ENCODE measurements around the gene KIAA1217. TPM values are rescaled to one million over a fixed set of nuclear protein-coding genes. Genes with fewer than 3 reads are reported as not detected.
A peak's percentile ranks its signal among the peaks of the same experiment; 100 is the strongest.

KIAA1217 gene
- total RNA-seq, 2 donors from 2014 or later = 92.5 to 188 TPM

DNA sequence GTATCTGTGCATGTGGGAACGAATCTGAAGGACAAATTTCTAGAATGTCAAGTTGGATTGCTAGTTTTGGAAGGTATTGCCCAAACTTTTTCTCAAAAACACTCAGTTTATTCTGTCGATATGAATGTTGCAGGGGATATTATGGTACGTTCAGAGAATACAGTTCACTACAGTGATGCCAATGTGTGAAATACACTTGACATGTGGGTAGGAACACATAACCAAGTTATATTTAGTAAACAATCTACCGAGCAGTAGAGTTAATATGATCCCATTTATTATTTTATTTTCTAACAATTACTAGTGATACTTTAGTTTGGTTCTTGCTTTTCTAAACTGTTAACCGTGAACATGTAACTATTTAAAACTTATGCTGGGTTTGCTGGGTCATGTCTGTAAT lies 37.4 kb downstream of the KIAA1217 start:
- intact Hi-C loops (cut with DNase I) = no loop called here
- 58% methylated on average over 5 of the region's 5 CpGs for WGBS
- Histone ChIP-seq H3K4me1 (replicated peaks) (peaks cover 7% of the 10 kb centered on the region), H3K36me3 (no peaks in the 10 kb centered on the region), H3K27me3 (replicated peaks; ENCODE audit: insufficient read depth) (no peaks in the 10 kb centered on the region), H3K9me3 (no peaks in the 10 kb centered on the region), H3K27ac (no peak overlapping the region), H3K4me3 (no peak overlapping the region)
- no peak for DNase-seq (ENCODE audit: low spot score)
- TF ChIP-seq POLR2A (IDR thresholded peaks at IDR 0.05) (no peak), CTCF (IDR thresholded peaks at IDR 0.05) (no peak), POLR2AphosphoS5 (IDR thresholded peaks at IDR 0.05) (no peak)

GRCh38 chr10:24247841-24248240 lies 38.9 kb downstream of the KIAA1217 start:
- 88% methylated on average over 1 of the region's 1 CpG for WGBS
- Histone ChIP-seq H3K36me3 (no peaks in the 10 kb centered on the region), H3K27ac (no peak overlapping the region), H3K4me3 (no peak overlapping the region), H3K9me3 (no peaks in the 10 kb centered on the region), H3K27me3 (replicated peaks; ENCODE audit: insufficient read depth) (no peaks in the 10 kb centered on the region), H3K4me1 (replicated peaks) (peaks cover 14% of the 10 kb centered on the region)
- no peak for TF ChIP-seq POLR2A (IDR thresholded peaks at IDR 0.05)
- no peak for TF ChIP-seq POLR2AphosphoS5 (IDR thresholded peaks at IDR 0.05)
- no peak for TF ChIP-seq CTCF (IDR thresholded peaks at IDR 0.05)
- DNase-seq (ENCODE audit: low spot score) = no peak
- intact Hi-C loops (cut with DNase I) = no loop called here

- Histone ChIP-seq H3K9me3 (no peaks in the 10 kb centered on the region), H3K27ac (peak overlapping the region; percentile 8 to 62), H3K4me1 (replicated peaks) (peaks cover 18% of the 10 kb centered on the region), H3K4me3 (no peak overlapping the region), H3K36me3 (no peaks in the 10 kb centered on the region), H3K27me3 (replicated peaks; ENCODE audit: insufficient read depth) (no peaks in the 10 kb centered on the region)
- intact Hi-C loops (cut with DNase I) = no loop called here
- peak; percentile 36 for DNase-seq (ENCODE audit: low spot score)
- peak; percentile 25 for TF ChIP-seq POLR2AphosphoS5 (IDR thresholded peaks at IDR 0.05)
- no peak for TF ChIP-seq POLR2A (IDR thresholded peaks at IDR 0.05)
- WGBS = 43% methylated on average over 9 of the region's 9 CpGs
Measured at GRCh38 chr10:24249829-24250415, 41.0 kb downstream of the KIAA1217 start.

DNA sequence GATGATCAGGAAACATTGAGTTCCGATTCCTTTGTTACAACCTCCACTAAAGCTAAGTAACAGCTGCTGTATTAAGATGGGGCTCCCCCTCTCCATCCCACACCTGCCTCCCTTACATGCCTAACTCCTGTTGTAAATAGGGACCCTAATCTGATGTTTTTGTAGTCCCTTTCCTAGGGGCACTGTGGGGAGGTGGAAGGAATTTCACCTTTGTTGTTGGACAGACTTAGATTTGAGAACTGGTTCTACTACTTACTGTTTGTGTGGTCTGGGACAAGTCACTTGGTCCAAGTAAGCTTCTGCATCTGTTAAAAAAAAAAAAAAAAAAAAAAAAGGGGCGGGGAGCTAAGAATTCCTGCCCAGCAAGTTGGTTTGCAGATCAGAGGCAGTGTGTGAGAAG lies 42.6 kb downstream of the KIAA1217 start:
- WGBS = 39% methylated on average over 2 of the region's 2 CpGs
- peak; percentile 45 for DNase-seq (ENCODE audit: low spot score)

DNA sequence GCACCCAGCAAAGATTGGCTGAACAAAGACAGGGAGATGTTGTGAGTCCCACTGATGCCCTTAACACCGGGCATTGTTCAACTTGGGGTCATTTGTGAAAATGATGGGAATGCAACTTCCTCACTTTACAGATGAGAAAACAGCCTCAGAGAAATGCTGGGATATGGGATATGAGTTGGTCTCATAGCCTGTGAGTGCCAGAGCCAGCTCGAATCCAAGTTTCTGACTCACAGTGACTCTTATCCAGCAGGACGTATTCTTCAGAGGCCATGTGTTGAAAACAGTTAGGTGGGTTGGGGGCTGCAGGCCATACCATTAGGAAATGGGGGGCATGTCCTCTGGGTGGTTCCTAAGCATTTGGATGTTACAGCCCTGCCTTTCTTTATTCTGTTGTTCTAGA lies 45.2 kb downstream of the KIAA1217 start:
- intact Hi-C loops (cut with DNase I) = no loop called here
- TF ChIP-seq CTCF (IDR thresholded peaks at IDR 0.05) = no peak
- TF ChIP-seq POLR2A (IDR thresholded peaks at IDR 0.05) = no peak
- TF ChIP-seq POLR2AphosphoS5 (IDR thresholded peaks at IDR 0.05) = no peak
- Histone ChIP-seq H3K36me3 (no peaks in the 10 kb centered on the region), H3K27ac (peak overlapping the region; percentile 79 to 83), H3K4me3 (no peak overlapping the region), H3K4me1 (replicated peaks) (peaks cover 15% of the 10 kb centered on the region), H3K27me3 (replicated peaks; ENCODE audit: insufficient read depth) (no peaks in the 10 kb centered on the region), H3K9me3 (no peaks in the 10 kb centered on the region)
- no peak for DNase-seq (ENCODE audit: low spot score)
- 89% methylated on average over 3 of the region's 3 CpGs for WGBS

More for the DNA sequence above, 42.6 kb downstream of the KIAA1217 start:
- Histone ChIP-seq H3K27me3 (replicated peaks; ENCODE audit: insufficient read depth) (no peaks in the 10 kb centered on the region), H3K27ac (peak overlapping the region; percentile 73 to 74), H3K9me3 (no peaks in the 10 kb centered on the region), H3K4me3 (no peak overlapping the region), H3K4me1 (replicated peaks) (peaks cover 18% of the 10 kb centered on the region), H3K36me3 (no peaks in the 10 kb centered on the region)
- TF ChIP-seq POLR2A (IDR thresholded peaks at IDR 0.05) = no peak
- peak; percentile 73 for TF ChIP-seq POLR2AphosphoS5 (IDR thresholded peaks at IDR 0.05)
- intact Hi-C loops (cut with DNase I) = no loop called here

Data from prostate gland (tissue), 2 donors.